Activated CD4-positive, alpha-beta T cell treated with anti-CD3 and anti-CD28 coated beads, Interleukin-2, amount 50 U/mL, for 1 hour (primary cell): ENCODE measurements around the gene ZNF280D.
"Not testable (repeated sequence)": the region's sequence is repeated elsewhere in the genome, so short reads cannot be mapped to it uniquely, and the experiment has no call there.

Source experiments
- DNase-seq: peaks from one replicate; pipeline ENCODE4 v3.0.0-alpha.2; 2020

Gene ZNF280D

DNA sequence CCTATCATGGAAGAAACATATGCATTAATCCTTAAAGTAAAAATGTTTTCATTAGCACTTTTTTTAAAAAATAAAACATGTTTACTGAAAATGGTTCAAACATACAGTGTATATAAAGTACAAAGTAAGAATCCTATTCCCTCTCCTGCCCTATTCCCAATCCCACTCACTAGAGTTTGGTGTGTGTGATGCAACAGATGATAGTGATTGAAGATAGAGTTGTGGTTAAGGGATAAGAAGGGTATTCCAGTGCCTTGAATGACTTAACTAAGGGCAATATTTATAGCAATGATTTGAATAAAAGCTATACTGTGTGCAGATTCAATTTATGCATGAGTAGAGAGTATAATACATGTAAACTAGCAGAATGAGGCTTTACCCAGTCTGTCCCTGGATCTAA is 18.1 kb downstream of the ZNF280D start:
- no peak for DNase-seq

- DNase-seq = not testable (repeated sequence)
Measured at GRCh38 chr15:56709502-56709901, 23.8 kb downstream of the ZNF280D start.

GRCh38 chr15:56699743-56700142 is 33.6 kb downstream of the ZNF280D start:
- DNase-seq = no peak

- no peak for DNase-seq
Measured at GRCh38 chr15:56698270-56698669, 35.0 kb downstream of the ZNF280D start.

GRCh38 chr15:56693761-56694160 is 39.5 kb downstream of the ZNF280D start:
- no peak for DNase-seq

DNA sequence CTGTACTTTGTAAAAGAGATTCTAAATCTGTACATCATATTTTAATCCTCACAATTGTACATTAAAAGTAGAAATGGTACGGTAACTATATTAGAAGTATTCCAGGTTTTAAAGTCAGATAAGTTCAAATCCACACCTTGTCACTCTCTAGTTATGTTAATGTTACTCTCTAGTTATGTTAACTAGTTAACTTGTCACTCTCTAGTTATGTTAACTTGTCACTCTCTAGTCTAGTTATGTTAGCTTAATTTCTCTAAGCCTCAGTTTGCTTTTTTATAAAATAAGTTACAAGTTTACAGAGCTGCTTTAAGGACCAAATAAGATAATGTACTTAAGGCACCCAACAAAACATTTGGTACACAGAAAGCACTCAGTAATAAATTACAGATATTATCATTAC is 42.6 kb downstream of the ZNF280D start:
- no peak for DNase-seq

GRCh38 chr15:56683908-56684307 is 49.4 kb downstream of the ZNF280D start:
- DNase-seq = no peak

GRCh38 chr15:56681113-56681512 is 52.2 kb downstream of the ZNF280D start:
- no peak for DNase-seq

- no peak for DNase-seq
Measured at GRCh38 chr15:56679225-56679624, 54.1 kb downstream of the ZNF280D start.

DNA sequence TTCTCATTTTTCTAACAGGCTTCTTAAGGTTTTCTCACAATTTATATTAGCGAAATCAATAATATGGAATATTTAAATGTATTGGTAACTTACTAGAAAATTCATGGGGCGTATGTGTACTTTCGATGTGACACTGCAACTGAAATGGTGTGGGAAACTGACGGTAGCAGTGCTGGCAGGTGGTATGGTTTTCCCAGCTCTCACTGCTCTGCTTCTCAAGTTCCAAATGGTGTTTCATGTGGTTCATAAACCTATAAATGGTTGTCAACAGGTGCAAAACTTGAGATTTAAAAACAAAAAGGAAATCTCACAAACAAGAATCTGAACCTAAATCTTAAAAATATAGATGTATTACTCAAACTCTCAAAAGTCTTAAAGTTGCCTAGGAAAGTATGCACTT is 54.7 kb downstream of the ZNF280D start:
- no peak for DNase-seq

DNA sequence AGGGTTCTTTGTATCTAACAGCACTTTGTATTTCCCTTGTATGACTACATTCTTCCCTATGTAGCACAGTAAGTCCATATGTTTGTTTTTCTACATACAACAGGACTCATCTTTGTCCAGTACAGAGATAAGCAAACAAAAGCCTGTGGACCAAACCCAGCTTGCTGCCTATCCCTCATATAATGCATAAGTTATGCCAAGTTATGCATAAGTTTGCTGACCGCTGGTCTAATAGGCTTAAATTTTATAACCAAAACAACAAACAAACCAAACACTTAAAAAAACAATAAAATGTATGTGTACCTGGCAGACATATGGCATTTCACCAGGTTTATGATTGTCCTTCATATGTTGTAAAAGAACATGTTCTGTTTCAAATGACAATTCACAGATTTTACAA is 56.0 kb downstream of the ZNF280D start:
- DNase-seq = no peak

DNA sequence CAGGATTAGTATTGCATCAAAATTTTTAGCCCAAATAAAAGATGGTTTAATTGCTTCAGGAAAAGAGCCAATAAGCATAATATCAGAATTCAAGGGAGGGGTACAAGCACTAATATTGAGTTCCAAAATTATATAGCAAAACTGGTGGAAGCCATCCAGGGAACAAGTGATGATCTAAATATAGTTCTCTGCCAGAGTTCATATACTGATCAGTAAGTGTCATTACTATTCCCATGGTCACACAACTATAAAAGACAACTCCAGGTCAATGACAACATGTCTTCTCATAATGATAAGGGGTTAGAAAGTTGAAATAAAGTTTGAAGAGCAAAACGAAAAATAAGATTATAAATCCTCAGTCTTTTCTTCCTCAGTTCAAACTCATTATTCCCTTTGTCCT is 57.4 kb downstream of the ZNF280D start:
- DNase-seq = no peak

DNA sequence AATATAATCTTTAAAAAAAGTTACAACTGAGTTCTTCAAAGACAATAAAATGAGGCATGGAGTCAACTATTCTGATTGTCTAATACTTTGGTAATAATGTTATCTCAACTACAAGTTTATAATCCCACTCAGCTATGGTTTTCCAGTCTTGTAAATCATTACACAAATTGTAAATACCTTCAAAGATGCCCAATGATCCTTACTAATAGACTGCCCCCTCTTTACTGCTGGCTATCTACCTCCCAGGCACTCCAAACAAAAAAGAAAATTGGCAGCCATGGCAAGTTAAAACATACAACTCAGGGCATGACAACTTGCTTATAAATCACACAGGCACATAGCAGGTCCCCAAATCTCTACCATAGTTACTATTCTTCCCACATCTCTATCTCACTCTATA is 58.5 kb downstream of the ZNF280D start:
- no peak for DNase-seq

GRCh38 chr15:56672721-56673120 is 60.6 kb downstream of the ZNF280D start:
- DNase-seq = no peak

DNA sequence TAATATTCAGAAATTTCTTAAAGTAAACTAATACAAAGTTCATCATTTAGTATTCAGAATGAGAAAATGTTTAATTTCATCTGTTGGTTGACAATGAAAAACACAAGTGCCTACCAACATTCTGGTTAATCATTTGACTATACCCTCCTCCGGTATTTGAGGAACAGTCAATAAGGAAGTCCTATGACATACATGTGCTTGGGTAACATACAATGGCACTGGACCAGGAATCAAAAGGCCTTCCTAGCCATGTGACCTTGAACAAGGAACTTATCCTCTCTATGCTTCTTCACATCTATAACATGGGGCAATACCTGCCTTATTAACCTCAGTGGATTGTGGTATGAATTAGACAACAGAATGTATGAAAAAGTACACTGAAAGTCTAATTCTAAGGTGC is 65.8 kb downstream of the ZNF280D start:
- DNase-seq = no peak

GRCh38 chr15:56660943-56661342 is 72.4 kb downstream of the ZNF280D start:
- no peak for DNase-seq

DNA sequence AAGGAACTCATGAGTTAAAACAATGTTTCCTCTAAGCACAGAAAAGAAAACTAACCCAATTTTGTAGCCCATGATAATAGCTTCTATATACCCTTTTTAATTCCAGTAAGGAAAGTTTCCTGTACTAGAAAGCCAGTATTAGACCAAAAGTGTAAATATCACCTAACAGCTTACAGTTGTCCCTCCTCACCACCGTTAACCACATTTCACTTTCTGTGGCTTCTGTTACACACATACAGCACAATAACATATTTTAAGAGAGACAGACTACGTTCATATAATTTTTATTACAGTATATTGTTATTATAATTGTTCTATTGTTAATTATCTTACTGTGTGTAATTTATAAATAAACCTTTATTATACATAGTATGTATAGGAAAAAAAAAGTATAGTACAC is 74.1 kb downstream of the ZNF280D start:
- DNase-seq = no peak

- no peak for DNase-seq
Measured at GRCh38 chr15:56654624-56655023, 78.7 kb downstream of the ZNF280D start.

DNA sequence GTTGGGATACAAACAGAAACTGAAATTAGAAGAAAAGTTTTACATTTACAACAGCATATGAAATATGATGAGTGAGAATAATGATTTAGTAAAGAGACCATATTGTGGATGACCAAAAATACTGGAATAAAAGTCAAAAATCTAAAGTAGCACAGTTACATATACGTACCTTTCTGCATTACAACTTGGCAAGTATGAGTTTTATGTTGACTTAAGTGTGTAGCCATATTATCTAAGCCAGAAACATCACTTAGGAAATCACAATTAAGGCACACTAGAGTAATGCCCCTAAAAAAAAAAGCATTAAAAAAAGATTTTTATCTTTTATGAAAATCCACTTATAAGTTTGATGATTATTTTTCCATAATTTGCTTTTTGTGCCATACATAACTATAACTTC is 79.1 kb downstream of the ZNF280D start:
- no peak for DNase-seq

- no peak for DNase-seq
Measured at GRCh38 chr15:56653787-56654186, 79.5 kb downstream of the ZNF280D start.

DNA sequence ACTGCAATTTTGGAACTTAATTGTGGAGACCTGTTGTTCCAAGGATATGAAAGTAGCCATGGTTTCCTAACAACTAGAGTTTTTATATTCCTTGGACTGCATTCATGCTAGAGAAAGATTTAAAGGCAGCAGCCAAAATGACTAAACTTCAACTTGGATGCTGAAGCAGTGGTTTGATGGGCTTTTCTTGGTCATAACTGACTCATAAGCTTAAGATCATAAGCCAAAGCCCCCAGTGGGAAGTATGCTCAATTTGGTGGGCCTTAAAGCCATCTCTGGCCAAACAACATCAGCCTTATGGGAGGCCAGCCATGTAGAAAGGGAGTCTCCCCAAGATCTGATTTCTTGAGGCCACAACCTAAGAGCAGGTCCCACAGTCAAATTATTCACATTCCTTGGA is 80.2 kb downstream of the ZNF280D start:
- DNase-seq = no peak

GRCh38 chr15:56648311-56648710 is 85.0 kb downstream of the ZNF280D start:
- no peak for DNase-seq

DNA sequence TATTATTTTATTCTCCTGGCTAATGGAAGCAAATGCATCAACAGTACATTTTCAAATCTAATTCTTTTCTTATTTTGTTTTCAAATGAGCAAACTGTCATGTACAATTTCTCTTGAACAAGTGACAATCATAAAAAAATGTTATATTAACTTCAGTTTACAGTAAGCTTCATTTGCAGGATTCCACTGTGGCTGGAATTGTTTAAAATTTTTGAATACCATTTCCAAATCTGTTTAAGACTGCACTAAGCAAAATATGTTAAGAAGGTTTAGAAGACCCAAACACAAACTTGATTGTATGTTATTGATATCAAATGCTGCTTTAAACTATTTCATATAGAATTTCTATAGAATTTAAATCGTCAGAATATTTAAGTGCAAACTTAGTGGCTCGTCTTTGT is 92.8 kb downstream of the ZNF280D start:
- DNase-seq = no peak

DNA sequence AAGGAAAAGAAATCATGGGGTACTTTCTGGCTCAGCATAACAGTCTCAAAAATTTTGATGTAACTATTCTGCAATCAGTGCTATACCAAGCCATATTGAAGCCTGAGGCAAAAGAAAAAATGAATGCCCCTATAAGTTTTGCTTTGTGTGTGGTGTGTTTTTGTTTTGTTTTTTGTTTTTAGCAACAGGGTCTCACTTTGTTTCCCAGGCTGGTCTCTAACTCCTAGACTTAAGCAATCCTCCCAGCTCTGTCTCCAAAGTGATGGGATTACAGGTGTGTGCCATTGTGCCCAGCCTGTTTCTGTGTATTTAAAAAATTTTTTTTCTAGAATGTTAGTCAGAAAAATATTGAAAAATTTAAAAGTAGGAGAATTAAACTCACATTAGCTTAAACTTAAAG is 93.2 kb downstream of the ZNF280D start:
- no peak for DNase-seq

DNA sequence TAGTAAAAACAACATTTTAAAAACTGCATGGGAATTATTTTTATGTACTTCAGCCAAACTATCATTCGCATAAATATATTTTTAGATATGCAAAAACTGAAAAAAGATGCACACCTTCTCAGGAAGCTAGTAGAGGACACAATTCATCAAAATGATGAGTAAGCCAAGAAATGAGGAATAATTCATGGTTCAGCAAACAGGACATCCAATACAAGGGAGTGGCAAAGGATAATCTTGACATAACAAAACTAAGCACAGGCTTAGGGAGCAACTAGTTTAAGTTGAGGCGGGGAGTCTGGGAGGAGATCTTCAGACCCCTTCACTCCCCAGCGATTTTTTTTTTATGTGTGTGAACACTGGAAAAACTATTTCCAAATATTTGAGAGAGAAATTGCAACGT is 93.7 kb downstream of the ZNF280D start:
- no peak for DNase-seq

GRCh38 chr15:56631765-56632164 is 101.5 kb downstream of the ZNF280D start:
- DNase-seq = no peak
